WTC11 (cell line): ENCODE data around the gene SEPTIN8. TPM values are rescaled to one million over a fixed set of nuclear protein-coding genes. Genes with fewer than 3 reads are reported as not detected.

Experiments
- CBFB ChIP-seq: sonication (generic); formaldehyde crosslinking; IDR thresholded peaks from 2 replicates; pipeline ENCODE4 v1.8.1; 2022; ENCODE audit warnings: mild to moderate bottlenecking, low read depth, missing genetic modification reagents
- ETV6 ChIP-seq: sonication (generic); formaldehyde crosslinking; IDR thresholded peaks from 2 replicates; pipeline ENCODE4 v1.8.1; 2022; ENCODE audit warnings: mild to moderate bottlenecking, missing genetic modification reagents
- FOXJ3 ChIP-seq: sonication (generic); formaldehyde crosslinking; IDR thresholded peaks from 2 replicates; pipeline ENCODE4 v1.9.0; 2021; ENCODE audit warnings: missing genetic modification reagents, mild to moderate bottlenecking, borderline replicate concordance
- HMGA2 ChIP-seq: fragments of 250-450 bp; sonication (Bioruptor Pico); IDR thresholded peaks from 2 replicates; pipeline ENCODE4 v1.4.0; 2021; ENCODE audit warnings: mild to moderate bottlenecking, moderate library complexity
- IRF2 ChIP-seq: sonication (generic); formaldehyde crosslinking; IDR thresholded peaks from 2 replicates; pipeline ENCODE4 v1.8.0; 2022; ENCODE audit warnings: low read depth, missing genetic modification reagents, borderline replicate concordance
- MXD4 ChIP-seq: fragments of 250-450 bp; sonication (Bioruptor Pico); IDR thresholded peaks from 2 replicates; pipeline ENCODE4 v1.8.0; 2021; ENCODE audit warnings: mild to moderate bottlenecking, moderate library complexity, borderline replicate concordance
- NFATC4 ChIP-seq: fragments of 250-450 bp; sonication (Bioruptor Pico); IDR thresholded peaks from 2 replicates; pipeline ENCODE4 v1.9.0; 2021; ENCODE audit warnings: mild to moderate bottlenecking
- NFE2L1 ChIP-seq: sonication (generic); formaldehyde crosslinking; IDR thresholded peaks from 2 replicates; pipeline ENCODE4 v1.8.1; 2023; ENCODE audit warnings: missing genetic modification reagents
- NR1H2 ChIP-seq: sonication (generic); formaldehyde crosslinking; IDR thresholded peaks from 2 replicates; pipeline ENCODE4 v1.9.0; 2021; ENCODE audit warnings: mild to moderate bottlenecking, moderate library complexity, missing genetic modification reagents
- NR3C1 ChIP-seq: sonication (generic); formaldehyde crosslinking; conservative IDR thresholded peaks from 2 replicates; pipeline ENCODE4 v1.8.1; 2023; ENCODE audit warnings: low read depth, mild to moderate bottlenecking, missing genetic modification reagents
- OVOL2 ChIP-seq: fragments of 250-450 bp; sonication (Bioruptor Pico); IDR thresholded peaks from 2 replicates; pipeline ENCODE4 v1.9.0; 2021; ENCODE audit warnings: mild to moderate bottlenecking, borderline replicate concordance
- RORB ChIP-seq: fragments of 250-450 bp; sonication (Bioruptor Pico); IDR thresholded peaks from 2 replicates; pipeline ENCODE4 v1.9.0; 2021; ENCODE audit warnings: mild to moderate bottlenecking
- SOX15 ChIP-seq: fragments of 250-450 bp; sonication (Bioruptor Pico); IDR thresholded peaks from 2 replicates; pipeline ENCODE4 v1.9.0; 2021; ENCODE audit warnings: mild to moderate bottlenecking
- SP1 ChIP-seq: sonication (generic); formaldehyde crosslinking; conservative IDR thresholded peaks from 2 replicates; pipeline ENCODE4 v1.8.1; 2022; ENCODE audit warnings: missing genetic modification reagents
- TEAD4 ChIP-seq: sonication (generic); formaldehyde crosslinking; IDR thresholded peaks from 2 replicates; pipeline ENCODE4 v1.8.0; 2022; ENCODE audit warnings: mild to moderate bottlenecking, missing genetic modification reagents
- TP53 ChIP-seq: sonication (generic); formaldehyde crosslinking; IDR thresholded peaks from 2 replicates; pipeline ENCODE4 v1.8.1; 2023; ENCODE audit warnings: mild to moderate bottlenecking, missing genetic modification reagents
- ZNF121 ChIP-seq: sonication (generic); formaldehyde crosslinking; IDR thresholded peaks from 2 replicates; pipeline ENCODE4 v1.8.0; 2023; ENCODE audit warnings: missing genetic modification reagents
- ZNF396 ChIP-seq: fragments of 250-450 bp; sonication (Bioruptor Pico); IDR thresholded peaks from 2 replicates; pipeline ENCODE4 v1.8.0; 2021; ENCODE audit warnings: mild to moderate bottlenecking, moderate library complexity, borderline replicate concordance
- ZNF423 ChIP-seq: fragments of 250-450 bp; sonication (Bioruptor Pico); IDR thresholded peaks from 2 replicates; pipeline ENCODE4 v2.1.2; 2022; ENCODE audit warnings: mild to moderate bottlenecking, moderate library complexity
- total RNA-seq: library from RNA; stranded (reverse); gene quantifications from 3 replicates; pipeline ENCODE4 v1.2.3, GENCODE V29; 2021
- TF ChIP-seq, protein P1 (sequence below): sonication (generic); formaldehyde crosslinking; IDR thresholded peaks from 2 replicates; pipeline ENCODE4 v1.8.1; 2022; ENCODE audit warnings: mild to moderate bottlenecking, moderate library complexity, missing genetic modification reagents
- TF ChIP-seq, protein P2 (sequence below): sonication (generic); formaldehyde crosslinking; IDR thresholded peaks from 2 replicates; pipeline ENCODE4 v1.8.0; 2023; ENCODE audit warnings: missing genetic modification reagents
- TF ChIP-seq, protein P3 (sequence below): fragments of 250-450 bp; sonication (Bioruptor Pico); conservative IDR thresholded peaks from 2 replicates; pipeline ENCODE4 v1.9.0; 2021; ENCODE audit warnings: mild to moderate bottlenecking
- TF ChIP-seq, protein P4 (sequence below): fragments of 250-450 bp; sonication (Bioruptor Pico); IDR thresholded peaks from 2 replicates; pipeline ENCODE4 v1.9.0; 2021; ENCODE audit warnings: moderate library complexity, mild to moderate bottlenecking, inconsistent platforms, borderline replicate concordance
- TF ChIP-seq, protein P5 (sequence below): sonication (generic); formaldehyde crosslinking; IDR thresholded peaks from 2 replicates; pipeline ENCODE4 v1.8.0; 2023; ENCODE audit warnings: missing genetic modification reagents, mild to moderate bottlenecking, borderline replicate concordance
- TF ChIP-seq, protein P6 (sequence below): sonication (generic); formaldehyde crosslinking; IDR thresholded peaks from 2 replicates; pipeline ENCODE4 v1.8.0; 2022; ENCODE audit warnings: mild to moderate bottlenecking, missing genetic modification reagents
- TF ChIP-seq, protein P7 (sequence below): fragments of 250-450 bp; sonication (Bioruptor Pico); IDR thresholded peaks from 2 replicates; pipeline ENCODE4 v1.9.0; 2021; ENCODE audit warnings: mild to moderate bottlenecking, borderline replicate concordance

SEPTIN8 gene
- total RNA-seq, 1 experiment from 2014 or later: 35.8 TPM

DNA sequence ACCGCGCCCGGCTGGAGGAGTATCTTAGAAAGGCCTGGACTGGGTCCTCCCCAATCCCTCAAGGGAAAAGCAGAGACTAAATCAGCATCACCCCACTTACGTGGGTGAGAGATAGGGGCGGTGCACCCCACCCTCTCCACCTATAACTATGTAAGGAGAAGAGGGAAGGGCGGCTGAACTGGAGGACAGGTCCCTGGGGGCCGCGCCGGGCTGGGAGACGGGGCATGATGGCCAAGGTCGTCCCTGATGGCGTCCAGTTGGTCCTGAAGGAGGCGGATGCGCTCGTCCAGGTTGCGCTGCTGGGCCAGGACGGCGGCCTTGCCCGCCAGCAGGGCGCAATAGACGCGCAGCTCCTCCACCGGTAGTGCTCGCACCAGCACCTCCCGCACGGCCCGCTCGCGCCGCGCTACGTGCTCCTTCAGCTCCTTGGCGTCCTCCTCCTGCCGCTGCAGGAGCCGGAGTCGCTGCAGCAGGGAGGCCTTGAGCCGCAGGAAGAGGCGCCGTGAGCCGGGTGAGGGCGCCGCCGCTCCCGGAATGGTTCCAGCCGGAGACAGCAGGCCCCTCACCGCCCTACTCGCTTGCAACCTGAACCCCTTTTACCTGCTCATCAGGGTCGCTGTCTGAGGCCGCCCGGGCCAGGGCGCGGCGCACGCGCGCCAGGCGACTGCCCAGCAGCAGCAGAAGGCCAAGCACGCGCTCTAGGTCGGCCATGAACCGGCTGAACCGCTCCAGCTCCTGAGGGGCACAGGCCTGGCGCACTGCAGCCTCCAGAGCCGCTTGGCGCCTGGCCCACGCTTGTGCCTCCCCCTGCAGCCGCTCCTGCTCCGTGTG is 45.8 kb upstream of the SEPTIN8 start (continued):
- TF ChIP-seq ETV6: peak; percentile 91
- TF ChIP-seq, protein P1, sequence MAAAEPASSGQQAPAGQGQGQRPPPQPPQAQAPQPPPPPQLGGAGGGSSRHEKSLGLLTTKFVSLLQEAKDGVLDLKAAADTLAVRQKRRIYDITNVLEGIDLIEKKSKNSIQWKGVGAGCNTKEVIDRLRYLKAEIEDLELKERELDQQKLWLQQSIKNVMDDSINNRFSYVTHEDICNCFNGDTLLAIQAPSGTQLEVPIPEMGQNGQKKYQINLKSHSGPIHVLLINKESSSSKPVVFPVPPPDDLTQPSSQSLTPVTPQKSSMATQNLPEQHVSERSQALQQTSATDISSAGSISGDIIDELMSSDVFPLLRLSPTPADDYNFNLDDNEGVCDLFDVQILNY: peak; percentile 88; the same call in 1 of the 2 replicates
- TF ChIP-seq, protein P2, sequence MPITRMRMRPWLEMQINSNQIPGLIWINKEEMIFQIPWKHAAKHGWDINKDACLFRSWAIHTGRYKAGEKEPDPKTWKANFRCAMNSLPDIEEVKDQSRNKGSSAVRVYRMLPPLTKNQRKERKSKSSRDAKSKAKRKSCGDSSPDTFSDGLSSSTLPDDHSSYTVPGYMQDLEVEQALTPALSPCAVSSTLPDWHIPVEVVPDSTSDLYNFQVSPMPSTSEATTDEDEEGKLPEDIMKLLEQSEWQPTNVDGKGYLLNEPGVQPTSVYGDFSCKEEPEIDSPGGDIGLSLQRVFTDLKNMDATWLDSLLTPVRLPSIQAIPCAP (CRISPR knock-in tag): no peak; the same call in 1 of the 2 replicates
- TF ChIP-seq, protein P3, sequence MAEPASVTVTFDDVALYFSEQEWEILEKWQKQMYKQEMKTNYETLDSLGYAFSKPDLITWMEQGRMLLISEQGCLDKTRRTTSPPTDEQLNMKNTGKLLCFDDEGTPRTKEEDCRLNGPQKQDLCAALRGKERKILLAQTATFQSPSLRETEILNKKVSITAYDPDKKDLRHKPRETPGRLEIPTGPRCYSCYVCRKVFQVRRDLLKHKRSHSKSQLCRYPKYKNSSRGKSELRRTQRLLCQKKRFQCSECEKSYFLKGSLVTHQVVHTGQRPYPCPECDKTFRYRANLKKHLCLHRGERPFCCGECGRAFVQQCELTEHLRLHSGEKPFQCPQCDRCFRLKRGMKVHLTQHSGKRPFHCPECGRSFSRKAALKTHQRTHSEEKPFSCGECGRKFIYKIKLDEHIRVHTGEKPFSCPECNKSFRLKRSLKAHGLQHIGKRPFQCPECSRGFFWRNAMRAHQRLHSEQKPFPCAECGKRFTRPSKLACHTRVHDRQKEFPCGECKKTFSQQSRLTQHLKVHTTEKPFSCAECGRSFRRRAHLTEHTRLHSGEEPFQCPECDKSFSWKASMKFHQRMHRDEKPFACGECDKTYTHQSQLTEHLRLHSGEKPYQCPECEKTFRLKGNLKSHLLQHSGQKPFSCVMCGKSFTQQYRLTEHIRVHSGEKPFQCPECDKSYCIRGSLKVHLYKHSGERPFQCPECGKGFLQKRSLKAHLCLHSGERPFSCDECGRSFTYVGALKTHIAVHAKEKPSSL (CRISPR knock-in tag): no peak
- TF ChIP-seq RORB: no peak
- TF ChIP-seq NFE2L1 (CRISPR knock-in tag): peak; percentile 73
- no peak for TF ChIP-seq NFATC4 (CRISPR knock-in tag)
- TF ChIP-seq IRF2 (CRISPR knock-in tag): no peak
- no peak; the same call in 1 of the 2 replicates for TF ChIP-seq SP1 (CRISPR knock-in tag)
- TF ChIP-seq TP53 (CRISPR knock-in tag): peak; percentile 93; the same call in 1 of the 2 replicates
- no peak for TF ChIP-seq TEAD4 (CRISPR knock-in tag)
- TF ChIP-seq SOX15: no peak
- no peak for TF ChIP-seq HMGA2 (CRISPR knock-in tag)
- TF ChIP-seq ZNF396 (CRISPR knock-in tag): no peak
- no peak for TF ChIP-seq NR1H2
- TF ChIP-seq ZNF423: peak; percentile 35; the same call in 1 of the 2 replicates
- no peak for TF ChIP-seq FOXJ3
- TF ChIP-seq, protein P4, sequence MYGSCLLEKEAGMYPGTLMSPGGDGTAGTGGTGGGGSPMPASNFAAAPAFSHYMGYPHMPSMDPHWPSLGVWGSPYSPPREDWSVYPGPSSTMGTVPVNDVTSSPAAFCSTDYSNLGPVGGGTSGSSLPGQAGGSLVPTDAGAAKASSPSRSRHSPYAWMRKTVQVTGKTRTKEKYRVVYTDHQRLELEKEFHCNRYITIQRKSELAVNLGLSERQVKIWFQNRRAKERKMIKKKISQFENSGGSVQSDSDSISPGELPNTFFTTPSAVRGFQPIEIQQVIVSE (CRISPR knock-in tag): no peak
- TF ChIP-seq, protein P5, sequence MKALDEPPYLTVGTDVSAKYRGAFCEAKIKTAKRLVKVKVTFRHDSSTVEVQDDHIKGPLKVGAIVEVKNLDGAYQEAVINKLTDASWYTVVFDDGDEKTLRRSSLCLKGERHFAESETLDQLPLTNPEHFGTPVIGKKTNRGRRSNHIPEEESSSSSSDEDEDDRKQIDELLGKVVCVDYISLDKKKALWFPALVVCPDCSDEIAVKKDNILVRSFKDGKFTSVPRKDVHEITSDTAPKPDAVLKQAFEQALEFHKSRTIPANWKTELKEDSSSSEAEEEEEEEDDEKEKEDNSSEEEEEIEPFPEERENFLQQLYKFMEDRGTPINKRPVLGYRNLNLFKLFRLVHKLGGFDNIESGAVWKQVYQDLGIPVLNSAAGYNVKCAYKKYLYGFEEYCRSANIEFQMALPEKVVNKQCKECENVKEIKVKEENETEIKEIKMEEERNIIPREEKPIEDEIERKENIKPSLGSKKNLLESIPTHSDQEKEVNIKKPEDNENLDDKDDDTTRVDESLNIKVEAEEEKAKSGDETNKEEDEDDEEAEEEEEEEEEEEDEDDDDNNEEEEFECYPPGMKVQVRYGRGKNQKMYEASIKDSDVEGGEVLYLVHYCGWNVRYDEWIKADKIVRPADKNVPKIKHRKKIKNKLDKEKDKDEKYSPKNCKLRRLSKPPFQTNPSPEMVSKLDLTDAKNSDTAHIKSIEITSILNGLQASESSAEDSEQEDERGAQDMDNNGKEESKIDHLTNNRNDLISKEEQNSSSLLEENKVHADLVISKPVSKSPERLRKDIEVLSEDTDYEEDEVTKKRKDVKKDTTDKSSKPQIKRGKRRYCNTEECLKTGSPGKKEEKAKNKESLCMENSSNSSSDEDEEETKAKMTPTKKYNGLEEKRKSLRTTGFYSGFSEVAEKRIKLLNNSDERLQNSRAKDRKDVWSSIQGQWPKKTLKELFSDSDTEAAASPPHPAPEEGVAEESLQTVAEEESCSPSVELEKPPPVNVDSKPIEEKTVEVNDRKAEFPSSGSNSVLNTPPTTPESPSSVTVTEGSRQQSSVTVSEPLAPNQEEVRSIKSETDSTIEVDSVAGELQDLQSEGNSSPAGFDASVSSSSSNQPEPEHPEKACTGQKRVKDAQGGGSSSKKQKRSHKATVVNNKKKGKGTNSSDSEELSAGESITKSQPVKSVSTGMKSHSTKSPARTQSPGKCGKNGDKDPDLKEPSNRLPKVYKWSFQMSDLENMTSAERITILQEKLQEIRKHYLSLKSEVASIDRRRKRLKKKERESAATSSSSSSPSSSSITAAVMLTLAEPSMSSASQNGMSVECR (CRISPR knock-in tag): peak; percentile 93
- peak; percentile 44; the same call in 1 of the 2 replicates for TF ChIP-seq NR3C1 (CRISPR knock-in tag)
- TF ChIP-seq, protein P6, sequence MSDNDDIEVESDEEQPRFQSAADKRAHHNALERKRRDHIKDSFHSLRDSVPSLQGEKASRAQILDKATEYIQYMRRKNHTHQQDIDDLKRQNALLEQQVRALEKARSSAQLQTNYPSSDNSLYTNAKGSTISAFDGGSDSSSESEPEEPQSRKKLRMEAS: peak; percentile 98
- TF ChIP-seq OVOL2 (CRISPR knock-in tag): no peak
- TF ChIP-seq, protein P7, sequence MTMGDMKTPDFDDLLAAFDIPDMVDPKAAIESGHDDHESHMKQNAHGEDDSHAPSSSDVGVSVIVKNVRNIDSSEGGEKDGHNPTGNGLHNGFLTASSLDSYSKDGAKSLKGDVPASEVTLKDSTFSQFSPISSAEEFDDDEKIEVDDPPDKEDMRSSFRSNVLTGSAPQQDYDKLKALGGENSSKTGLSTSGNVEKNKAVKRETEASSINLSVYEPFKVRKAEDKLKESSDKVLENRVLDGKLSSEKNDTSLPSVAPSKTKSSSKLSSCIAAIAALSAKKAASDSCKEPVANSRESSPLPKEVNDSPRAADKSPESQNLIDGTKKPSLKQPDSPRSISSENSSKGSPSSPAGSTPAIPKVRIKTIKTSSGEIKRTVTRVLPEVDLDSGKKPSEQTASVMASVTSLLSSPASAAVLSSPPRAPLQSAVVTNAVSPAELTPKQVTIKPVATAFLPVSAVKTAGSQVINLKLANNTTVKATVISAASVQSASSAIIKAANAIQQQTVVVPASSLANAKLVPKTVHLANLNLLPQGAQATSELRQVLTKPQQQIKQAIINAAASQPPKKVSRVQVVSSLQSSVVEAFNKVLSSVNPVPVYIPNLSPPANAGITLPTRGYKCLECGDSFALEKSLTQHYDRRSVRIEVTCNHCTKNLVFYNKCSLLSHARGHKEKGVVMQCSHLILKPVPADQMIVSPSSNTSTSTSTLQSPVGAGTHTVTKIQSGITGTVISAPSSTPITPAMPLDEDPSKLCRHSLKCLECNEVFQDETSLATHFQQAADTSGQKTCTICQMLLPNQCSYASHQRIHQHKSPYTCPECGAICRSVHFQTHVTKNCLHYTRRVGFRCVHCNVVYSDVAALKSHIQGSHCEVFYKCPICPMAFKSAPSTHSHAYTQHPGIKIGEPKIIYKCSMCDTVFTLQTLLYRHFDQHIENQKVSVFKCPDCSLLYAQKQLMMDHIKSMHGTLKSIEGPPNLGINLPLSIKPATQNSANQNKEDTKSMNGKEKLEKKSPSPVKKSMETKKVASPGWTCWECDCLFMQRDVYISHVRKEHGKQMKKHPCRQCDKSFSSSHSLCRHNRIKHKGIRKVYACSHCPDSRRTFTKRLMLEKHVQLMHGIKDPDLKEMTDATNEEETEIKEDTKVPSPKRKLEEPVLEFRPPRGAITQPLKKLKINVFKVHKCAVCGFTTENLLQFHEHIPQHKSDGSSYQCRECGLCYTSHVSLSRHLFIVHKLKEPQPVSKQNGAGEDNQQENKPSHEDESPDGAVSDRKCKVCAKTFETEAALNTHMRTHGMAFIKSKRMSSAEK (CRISPR knock-in tag): no peak; the same call in 1 of the 2 replicates
- 0 out of 2 replicates have a peak, but pooled peaks have one; percentile 66 for TF ChIP-seq CBFB
- TF ChIP-seq ZNF121: no peak
- no peak for TF ChIP-seq MXD4
